Stimulated activated CD4-positive, alpha-beta T cell treated with anti-CD3 and anti-CD28 coated beads, Interleukin-1b, Interleukin-23, amount 100 ng/mL, for 4 hours (primary cell): ENCODE results near the gene MON2.
A peak's percentile ranks its signal among the peaks of the same experiment; 100 is the strongest.

Experiments
- DNase-seq, 2 donors: peaks; one replicate each; pipeline ENCODE4 v3.0.0-alpha.2; 2020; ENCODE audit warnings: low read depth in 2 of 2

The MON2 gene

DNA sequence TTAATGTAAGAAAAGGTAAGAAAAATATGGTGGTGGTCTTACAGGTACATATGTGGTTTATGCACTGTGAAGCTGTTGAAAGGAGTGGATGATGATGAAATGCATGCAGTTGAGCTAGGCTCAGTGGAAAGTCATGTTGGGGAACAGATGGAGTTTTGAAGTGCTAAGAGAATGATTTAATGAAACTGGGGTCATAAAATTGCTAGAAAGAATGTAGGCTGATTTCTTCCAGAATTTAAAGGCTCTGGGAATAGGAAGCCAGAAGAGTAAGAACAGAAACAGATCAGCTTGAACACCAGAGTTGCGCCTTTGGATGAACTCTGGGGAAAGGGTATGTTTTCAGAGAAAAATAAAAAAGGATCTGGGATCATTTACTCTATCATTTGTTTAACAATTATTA is 146.5 kb downstream of the MON2 start:
- no peak for DNase-seq

DNA sequence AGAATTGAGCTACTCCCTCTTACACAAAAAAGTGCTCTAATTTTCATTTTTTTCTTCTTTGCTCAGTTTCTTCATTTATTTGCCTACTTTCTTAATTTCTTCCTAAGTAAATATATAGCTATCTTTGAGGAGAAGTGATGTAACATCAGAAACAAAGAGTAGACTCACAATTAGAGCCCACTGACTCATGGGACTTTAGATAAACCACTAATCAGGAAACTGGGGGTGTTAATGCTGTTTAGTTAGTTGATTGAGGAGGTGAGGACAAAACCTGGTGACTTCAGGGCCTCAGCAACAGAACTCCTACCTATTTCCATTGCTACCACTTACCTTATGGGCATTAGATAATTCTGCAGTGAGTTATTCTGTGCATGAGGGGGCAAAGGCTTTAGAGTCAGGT is 151.7 kb downstream of the MON2 start:
- DNase-seq, result no peak

DNA sequence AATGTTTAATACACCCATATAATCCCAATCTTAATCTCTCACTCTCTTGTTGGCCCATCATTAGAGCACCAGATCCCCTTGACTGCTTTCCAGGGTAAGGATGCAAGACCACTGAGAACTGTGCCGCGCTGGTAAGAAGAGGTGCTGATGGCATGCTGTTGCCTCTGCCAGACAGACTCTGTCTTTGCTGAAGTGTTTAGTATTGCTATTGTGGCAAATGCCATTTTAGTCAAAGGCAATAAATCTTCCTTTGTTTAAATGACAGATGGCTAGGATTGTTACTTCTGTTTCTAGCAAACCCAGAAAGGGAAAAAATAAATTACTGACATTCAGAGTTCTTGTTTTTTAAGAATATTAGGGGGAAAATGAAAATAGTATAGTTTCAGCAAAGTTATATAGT is 152.3 kb downstream of the MON2 start:
- DNase-seq, result no peak

DNA sequence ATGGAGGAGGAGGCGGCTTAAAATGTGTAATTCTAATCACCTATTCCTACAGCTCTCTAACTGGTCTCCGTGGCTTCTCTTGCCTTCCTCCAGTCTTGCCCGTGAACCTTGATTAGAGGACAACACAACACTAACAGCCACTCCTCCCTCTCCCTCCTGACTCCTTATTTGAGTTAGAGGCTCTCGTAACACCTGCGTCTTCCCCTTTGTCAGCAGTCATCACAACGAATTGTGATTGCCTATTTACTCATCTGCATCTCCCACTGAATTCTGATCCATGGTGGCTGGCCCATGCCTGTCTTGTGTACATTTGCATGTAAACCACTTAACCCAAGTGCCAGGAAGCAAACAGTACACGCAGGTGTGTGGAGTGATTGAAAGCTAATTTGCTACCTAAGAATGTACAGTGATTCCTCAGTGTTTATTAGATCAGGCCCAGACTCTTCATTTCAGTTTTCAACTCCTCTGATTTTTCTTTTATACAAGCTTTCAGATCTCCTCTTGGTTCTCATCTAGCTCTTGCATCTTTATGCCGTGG is 154.5 kb downstream of the MON2 start:
- DNase-seq, result no peak

DNA sequence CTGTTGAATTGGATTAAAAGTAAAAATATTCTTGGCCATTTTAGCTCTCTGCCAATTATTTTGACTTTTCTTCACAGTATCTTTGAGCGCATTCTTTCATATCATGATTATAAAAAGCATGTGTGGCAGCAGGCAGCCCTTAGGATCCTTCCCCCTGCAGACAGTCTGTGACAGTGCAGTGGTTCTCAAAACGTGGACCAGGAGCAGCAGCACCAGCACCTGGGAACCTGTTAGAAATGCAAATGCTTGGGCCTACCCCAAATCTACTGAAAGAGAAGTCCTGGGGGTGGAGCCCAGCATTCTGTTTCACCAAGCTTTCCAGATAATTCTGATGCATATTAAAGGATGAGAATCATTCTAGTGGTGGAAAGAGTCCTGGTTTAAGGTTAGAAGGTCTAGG is 155.6 kb downstream of the MON2 start:
- no peak for DNase-seq

DNA sequence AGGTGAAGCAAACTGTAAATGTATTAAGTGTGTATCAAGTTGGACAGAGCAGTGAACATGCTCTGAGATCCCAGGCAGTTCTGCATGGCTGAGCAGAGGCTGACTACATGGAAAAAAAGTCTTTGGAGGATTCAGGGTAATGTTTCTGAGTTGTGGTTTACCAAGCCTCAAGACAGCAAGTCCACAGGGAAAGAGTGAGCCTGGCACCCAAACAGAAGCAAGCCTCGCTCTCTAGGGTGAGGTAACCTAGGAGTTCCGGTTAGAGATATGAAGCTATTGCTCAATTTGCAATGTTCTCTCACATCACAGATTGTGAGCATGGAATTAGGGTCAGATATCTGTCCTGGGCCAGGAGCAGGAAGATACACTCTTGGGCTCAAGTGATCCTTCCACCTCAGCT is 158.6 kb downstream of the MON2 start:
- no peak for DNase-seq

DNA sequence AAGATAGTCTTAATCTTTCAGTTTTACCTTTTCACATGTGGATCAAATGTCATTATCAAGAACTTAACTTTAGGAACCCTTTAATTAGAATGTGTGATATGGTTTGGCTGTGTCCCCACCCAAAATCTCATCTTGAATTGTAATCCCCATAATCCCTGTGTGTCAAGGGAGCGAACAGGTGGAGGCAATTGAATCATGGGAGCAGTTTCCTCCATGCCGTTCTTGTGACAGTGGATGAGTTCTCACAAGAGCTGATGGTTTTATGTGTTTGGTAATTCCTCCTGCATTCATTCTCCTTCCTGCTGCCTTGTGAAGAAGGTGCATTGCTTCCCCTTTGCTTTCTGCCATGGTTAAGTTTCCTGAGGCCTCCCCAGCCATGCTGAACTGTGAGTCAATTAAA is 160.6 kb downstream of the MON2 start:
- DNase-seq, result no peak

DNA sequence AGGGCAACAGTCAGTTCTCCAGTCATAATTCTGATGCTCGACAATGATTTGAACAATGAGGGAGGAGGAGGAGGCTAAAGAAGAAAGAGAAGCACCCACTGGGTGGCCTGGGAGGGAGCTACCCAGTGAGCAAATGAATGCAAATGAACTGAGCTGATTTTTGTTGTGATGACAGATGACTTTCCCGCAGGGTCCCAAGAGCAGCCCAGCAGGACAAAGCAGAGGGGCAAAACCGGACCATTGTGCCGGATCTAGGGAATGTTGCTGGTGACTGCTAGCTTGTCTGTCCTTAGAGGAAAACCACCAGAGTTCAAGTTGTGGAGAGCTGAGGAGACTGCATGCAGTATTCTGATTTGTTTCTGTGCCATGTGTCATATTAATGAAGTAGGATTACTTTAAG is 162.8 kb downstream of the MON2 start:
- DNase-seq, result no peak

DNA sequence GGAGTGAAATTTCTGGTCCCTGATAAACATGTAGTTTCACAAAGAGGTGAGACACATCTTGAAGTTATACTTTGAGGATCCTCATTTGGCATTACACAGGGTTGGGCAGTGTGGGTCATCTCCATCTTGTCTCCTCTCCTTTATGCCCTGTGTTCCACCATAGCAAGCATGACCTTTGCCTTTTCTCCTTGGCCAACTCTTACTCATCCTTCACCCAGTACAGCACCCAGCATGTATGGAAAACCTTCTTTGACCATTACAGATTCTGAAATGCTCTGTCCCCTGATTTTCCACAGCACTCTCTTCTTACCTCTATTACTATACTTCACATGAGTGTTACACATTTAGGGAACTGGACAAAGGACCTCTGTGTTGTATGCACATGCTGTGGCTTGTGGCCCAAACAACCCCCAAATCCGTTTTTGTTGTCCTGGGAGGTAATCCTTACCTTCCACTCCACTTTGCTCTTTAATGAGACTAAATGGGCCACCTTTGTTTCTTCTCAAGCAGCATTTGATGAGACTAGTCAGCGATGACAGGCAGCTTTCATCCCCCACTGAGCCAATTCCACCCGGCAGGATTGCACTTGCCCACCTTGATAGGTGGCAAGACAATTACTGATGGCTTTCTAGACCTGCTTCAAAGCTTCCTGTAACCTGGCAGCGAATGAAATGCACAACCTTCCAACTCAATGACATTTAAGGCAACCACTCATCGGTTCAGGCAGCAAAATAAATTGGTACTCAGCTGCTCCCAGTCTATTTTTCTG is 163.5 kb downstream of the MON2 start:
- DNase-seq, result no peak

DNA sequence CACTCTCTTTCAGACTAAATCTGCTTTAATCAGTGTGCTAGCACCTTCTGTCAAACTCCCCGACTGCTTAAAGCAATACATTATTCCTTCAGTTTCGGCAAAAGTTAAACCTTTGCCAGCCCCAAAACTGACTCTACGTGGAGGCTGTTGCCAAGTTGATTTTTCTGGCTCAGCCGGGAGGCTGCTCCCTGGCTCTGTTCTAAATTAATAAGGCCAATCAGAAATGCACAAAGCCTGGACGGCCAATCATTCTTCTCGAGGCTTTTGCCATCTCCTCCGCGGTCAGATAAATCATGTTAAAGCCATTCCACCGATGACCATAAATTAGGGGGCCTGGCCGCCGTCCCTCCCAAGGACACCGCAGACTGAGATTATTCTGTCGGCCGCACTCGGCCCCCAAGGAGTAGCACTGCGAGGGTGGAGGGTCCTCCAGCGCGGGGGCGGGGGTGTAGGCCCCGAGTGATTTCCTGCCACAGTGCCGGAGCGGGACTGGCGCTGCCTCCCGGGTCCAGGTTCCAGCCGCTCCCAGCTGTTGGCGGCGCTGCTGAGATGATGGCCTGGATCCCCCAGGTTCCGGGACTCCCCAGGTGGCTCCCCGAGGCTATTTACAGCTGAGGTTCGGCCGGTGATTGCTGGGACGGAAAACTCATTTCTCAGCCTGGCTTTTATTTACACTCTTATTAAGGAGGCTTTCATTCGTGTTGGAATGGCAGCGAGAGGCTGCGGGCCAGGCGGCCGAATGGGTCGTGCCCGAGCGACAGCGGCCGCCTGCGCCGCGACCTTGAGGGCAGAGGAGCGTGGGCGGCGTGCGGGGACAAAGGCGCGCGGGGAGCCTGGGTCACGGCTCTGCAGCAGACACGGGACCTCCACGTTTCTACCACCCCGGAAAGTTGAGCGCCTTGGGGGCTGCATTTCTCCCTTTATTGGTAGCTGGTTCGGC is 165.1 kb downstream of the MON2 start:
- peak in 1 of 2 donors; percentile 16 for DNase-seq

DNA sequence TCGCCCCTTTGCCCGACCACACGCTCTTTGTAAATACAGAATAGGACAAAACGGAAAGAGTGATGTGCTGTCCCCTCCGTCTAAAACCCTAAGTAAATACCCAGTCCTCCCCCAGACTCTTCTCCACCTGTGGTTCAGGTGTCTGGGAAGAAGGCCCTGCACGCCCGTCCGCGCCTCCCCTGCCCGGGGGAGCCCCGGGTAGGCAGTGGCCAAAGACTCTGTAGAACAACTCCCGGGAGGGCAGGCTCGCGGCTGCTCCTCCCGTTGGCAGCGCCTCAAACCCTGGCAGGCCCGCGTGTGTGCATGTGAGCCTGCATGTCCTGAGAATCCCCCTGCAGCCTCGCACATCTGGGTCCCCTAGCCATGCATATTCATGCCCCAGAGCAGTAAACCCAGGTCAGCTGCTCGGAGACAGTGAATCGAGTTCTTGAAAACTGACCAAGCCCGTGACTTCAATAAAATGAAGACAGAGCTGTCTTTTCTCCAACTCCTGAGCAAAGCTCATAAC is 165.8 kb downstream of the MON2 start:
- DNase-seq, result no peak

DNA sequence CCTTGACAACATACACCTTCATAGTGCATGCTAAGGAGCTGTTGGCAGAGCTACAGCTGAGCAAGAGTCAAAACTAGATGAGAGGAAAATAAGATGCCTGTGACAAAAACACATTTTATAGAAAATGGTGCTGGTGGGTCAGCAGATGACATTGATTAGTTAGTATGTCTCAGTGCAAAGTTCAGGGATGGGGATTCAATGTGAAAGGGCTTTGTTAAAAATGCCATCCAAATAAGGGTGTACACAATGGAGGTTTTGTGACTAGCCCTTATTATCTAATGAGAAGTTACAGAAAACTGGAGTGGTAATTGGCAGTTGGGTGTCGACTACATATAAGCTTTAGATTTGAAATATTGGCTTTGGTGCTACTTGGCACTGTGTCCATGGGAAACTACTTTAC is 169.0 kb downstream of the MON2 start:
- no peak for DNase-seq

DNA sequence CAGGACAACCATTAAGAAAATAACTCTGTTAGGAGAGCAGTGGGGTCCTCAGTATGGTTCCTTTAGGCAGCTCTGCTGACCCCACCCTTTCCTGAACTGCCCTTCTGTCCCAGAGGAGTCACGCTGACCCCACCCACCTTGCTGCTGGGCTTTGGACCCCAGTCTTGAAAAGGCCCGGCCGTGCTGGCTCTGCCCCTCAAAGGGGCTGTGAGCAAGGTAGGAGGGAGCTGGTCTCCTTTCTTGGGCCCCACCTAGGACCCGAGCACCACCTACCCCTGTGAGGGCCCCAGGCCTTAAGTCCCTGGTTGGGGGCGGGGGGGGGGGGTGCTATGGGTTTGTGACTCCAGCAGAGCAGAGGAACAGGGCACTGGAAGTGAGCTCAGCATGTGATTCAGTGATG is 171.1 kb downstream of the MON2 start:
- DNase-seq, result no peak

DNA sequence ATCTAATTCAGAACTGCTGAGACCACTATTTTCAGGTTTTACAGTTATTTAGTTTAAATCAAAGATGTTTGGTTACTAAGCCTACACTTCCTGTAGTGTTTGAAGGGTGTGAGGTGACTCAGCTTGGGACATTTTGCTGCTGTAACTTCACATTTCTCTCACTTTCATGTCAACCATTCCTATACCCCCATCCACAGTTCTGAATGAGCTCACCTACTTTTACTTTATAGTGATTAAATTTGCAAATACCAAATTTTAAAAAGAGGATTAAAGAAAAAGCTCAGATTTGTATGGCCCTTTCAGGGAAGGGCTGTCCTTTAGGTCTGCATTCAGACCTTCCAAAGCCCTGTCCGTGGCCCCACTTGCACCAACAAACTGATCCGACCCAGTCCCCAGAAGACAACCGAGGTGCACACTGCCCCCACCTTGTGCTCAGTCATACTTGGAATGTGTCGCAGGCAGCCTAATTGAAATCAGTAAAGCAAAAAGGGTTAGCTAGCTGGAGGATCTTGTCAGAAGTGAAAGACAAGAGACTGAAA is 174.4 kb downstream of the MON2 start:
- peak; percentile 17 for DNase-seq

DNA sequence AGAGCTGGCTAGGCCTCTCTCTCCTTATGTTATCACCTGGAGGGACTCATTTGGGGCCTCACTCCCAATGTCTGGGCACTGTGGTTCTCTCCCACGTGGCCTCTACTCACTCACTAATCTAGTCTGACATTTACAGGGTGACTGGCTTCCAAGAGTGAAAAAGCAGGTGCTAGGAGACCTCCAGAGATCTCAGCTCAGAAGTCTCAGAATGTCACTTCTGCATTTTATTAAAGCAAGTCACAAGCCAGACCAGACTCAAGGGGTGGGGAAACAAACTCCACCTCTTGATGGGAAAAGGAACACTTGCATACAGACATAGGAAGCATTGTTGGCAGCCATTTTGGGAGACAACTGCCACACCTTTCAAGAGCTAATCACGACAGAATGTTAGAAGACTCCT is 175.9 kb downstream of the MON2 start:
- DNase-seq, result no peak

DNA sequence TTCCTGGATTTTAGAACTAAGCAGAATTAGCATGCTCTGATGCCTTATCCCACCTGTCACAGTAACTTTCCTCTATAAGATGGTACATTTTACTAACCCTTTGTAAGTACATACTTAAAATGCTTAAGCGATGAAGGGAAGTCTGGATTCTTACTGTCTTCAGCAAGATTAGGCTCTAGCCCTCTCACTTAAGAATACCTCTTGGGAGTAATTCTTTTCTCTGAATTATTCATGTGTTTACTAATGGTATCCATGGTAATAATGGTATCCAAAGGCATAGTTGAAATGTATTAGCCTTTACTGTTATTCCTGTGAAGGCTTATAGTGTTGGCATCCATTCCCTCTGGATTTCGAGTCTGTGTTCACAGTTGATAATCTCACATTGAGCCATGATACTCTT is 176.9 kb downstream of the MON2 start:
- no peak for DNase-seq

DNA sequence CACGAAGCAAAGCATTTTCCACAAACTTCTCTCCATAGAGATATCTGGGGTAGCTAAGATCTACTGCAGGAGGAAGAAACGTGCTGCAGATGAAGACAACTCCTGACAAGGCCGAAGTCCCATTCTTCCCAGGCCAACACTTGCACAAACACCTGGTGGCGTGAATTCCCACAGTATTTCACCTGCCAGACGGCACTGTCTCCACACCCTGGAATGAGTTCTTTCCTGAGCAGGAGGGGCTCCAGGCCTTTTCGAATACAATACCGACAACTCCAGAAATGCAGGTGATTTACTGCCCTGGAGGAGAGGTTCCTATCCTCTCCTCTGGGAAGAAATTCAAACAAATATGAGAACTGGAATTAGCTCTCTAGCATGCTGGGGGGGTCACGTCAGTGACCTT is 179.9 kb downstream of the MON2 start:
- no peak for DNase-seq

DNA sequence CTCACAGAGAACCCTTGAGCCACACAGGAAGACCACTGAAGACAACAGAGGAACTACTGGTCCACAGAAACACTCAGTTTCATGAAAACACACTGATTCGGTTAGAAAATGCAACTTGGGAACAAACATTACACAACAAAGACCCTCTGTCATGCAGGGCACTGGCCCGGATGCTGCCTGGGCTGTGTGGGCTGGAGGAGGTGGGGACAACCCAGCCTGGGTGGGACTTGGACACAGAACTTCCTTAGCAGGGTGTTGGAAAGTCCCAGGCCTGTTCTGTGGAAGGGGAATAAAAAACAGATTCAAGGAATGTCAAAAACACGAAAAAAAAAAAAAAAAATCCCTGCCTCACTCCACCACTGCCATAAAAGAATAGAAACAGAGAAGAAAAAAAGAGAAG is 181.0 kb downstream of the MON2 start:
- DNase-seq, result no peak

DNA sequence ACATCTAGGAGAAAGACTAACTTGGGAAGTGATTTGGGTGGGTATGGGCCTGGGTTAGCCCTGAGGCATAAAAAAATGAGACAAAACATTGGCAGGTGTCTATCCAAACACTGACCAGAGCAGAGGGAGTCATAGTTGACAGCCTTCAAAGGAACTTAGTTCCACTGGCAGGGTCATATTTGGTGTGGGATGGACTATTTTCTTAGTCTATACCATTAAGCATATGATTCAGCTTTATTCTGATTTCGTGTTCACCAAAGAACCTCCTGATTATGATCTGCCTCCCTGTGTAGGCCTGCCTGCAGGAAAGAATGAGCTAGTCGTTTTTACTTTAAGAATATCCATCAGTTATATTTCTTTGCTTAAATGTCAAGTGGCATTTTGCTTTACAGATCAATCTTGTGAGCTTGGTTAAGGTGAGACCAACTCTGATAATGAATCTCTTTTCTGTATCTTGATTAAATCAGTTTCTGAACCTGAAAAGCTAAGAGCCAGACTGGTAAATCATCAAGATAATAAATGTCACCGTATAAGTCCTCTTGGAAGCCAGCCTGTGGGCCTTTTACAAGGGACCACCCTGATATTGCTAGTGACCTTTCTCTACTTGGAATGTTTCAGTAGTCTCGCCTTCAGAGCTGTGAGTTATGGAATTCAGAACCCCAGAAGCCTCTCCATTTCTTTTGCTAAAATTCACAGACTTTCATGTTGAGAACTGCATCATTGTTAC is 182.9 kb downstream of the MON2 start:
- no peak for DNase-seq
